ENCODE measurements around the gene PKD2. TPM values are rescaled to one million over a fixed set of nuclear protein-coding genes. Genes with fewer than 3 reads are reported as not detected.

The PKD2 gene
- total RNA-seq: 1 to 10 TPM; 4.1 to 7.6 (median 6.2) TPM

DNA sequence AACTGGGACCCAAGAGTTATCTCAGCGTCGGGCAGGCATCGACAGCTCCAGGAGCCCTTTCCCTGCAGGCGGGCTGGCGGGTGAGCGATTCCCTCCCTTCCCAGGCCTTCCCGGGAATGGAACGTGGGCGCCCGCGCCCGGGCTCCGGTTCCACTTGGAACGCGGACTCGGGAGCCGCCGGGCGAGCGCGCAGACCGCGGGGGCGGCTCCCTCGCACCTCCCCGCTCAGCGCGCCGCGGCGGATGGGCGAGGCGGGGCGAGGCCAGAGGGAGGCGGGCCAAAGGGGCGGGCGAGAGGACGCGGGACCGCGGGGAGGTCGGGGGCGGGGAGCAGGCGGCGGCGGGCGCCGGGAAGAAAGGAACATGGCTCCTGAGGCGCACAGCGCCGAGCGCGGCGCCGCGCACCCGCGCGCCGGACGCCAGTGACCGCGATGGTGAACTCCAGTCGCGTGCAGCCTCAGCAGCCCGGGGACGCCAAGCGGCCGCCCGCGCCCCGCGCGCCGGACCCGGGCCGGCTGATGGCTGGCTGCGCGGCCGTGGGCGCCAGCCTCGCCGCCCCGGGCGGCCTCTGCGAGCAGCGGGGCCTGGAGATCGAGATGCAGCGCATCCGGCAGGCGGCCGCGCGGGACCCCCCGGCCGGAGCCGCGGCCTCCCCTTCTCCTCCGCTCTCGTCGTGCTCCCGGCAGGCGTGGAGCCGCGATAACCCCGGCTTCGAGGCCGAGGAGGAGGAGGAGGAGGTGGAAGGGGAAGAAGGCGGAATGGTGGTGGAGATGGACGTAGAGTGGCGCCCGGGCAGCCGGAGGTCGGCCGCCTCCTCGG, at the start of gene PKD2:
Gene PKD2 (plus strand): TSS at position 332 of the 818 bp plus-strand sequence. CDS start 99 bp downstream, at position 431.
- intact Hi-C loops (cut with DNase I; ENCODE audit: low total_unique reads) (no loop called here), in situ Hi-C loops (cut with MboI; ENCODE audit: low sequenced_read_pairs in 4 of 4) (loop anchor here in 1 of 4 donors (25.0 kb wide), 1 partner anchor 470 kb away; the partner anchor contains the start of gene SPARCL1)
- Histone ChIP-seq H3K36me3 (no peaks in the 10 kb centered on the region), H3K4me3 (peak within 1 kb of the TSS; percentile 68 to 79 (median 74)), H3K27me3 (no peaks in the 10 kb centered on the region), H3K9me3 (no peaks in the 10 kb centered on the region), H3K27ac (peak within 1 kb of the TSS; percentile 63 to 75 (median 73)), H3K4me1 (peaks cover 20 to 21% of the 10 kb centered on the region in 2 donors)
- DNase-seq (peak; percentile 53), ATAC-seq (peak; percentile 76 to 78)
- TF ChIP-seq, protein P1, sequence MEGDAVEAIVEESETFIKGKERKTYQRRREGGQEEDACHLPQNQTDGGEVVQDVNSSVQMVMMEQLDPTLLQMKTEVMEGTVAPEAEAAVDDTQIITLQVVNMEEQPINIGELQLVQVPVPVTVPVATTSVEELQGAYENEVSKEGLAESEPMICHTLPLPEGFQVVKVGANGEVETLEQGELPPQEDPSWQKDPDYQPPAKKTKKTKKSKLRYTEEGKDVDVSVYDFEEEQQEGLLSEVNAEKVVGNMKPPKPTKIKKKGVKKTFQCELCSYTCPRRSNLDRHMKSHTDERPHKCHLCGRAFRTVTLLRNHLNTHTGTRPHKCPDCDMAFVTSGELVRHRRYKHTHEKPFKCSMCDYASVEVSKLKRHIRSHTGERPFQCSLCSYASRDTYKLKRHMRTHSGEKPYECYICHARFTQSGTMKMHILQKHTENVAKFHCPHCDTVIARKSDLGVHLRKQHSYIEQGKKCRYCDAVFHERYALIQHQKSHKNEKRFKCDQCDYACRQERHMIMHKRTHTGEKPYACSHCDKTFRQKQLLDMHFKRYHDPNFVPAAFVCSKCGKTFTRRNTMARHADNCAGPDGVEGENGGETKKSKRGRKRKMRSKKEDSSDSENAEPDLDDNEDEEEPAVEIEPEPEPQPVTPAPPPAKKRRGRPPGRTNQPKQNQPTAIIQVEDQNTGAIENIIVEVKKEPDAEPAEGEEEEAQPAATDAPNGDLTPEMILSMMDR (IDR thresholded peaks at IDR 0.05 in 4 of 5, conservative IDR thresholded peaks at IDR 0.05 in 1 of 5): no peak
- peak; percentile 68 to 72 for TF ChIP-seq POLR2A (IDR thresholded peaks at IDR 0.05)

DNA sequence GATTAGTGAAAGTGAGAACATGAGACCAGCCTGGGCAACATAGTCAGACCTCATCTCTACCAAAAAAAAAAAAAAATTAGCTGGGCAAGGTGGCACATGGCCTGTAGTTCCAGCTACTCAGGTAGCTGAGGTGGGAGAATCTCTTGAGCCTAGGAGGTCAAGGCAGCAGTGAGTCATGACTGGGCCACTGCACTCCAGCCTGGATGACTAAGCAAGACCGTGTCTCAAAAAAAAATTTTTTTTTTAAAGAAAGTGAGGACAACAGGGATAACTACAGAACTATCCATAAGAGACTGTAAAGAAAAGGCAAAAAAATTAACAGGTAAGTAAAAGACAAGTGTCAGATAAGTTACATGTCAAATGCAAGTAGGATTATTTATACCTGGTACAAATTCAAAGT, 45.4 kb upstream of the PKD2 start:
- no peak for ATAC-seq
- H3K27me3 ChIP-seq: no peaks in the 10 kb centered on the region
- in situ Hi-C loops (cut with MboI; ENCODE audit: low sequenced_read_pairs in 4 of 4) (no loop called here), intact Hi-C loops (cut with DNase I; ENCODE audit: low total_unique reads) (no loop called here)
- H3K4me1 ChIP-seq: no peaks in the 10 kb centered on the region
- H3K27ac ChIP-seq: no peak overlapping the region
- TF ChIP-seq, protein P1 (IDR thresholded peaks at IDR 0.05 in 4 of 5, conservative IDR thresholded peaks at IDR 0.05 in 1 of 5): no peak
- TF ChIP-seq POLR2A (IDR thresholded peaks at IDR 0.05): no peak
- H3K36me3 ChIP-seq: no peaks in the 10 kb centered on the region
- no peak overlapping the region for H3K4me3 ChIP-seq
- no peak for DNase-seq
- no peaks in the 10 kb centered on the region for H3K9me3 ChIP-seq

DNA sequence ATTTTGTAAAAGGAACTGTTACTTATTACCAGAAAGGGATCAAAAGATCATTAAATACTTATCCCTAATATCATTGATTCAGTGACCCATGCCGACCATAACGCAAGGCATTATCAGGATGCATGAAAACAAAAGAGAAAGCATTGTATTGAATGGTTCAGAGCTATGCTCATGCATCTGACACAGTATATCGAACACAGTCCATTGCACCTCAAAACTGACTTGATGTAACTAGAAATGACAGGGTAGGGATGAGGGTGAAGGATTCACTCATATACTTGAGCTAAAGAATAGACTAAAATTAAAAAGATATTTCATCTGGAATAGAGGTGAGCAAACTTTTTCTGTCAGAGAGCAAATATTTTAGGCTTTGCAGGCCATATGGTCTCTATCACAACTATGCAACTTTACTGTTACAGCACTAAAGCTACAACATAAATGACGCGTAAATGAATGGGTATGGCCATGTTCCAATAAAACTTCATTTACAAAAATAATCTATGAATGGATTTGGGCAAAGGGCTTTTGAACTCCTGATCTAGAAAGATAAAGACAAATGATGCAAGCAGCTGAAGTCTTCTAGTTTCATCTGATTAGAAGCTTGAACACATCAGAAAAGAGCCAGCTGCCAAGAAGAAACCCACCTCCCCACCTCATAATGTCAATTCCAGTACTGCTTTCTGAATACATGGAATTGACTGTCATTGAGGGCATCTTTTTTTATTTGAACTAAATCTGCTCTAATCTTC, 44.9 kb upstream of the PKD2 start:
- in situ Hi-C loops (cut with MboI; ENCODE audit: low sequenced_read_pairs in 4 of 4): no loop called here
- ATAC-seq (no peak), DNase-seq (no peak)
- no peak for TF ChIP-seq POLR2A (IDR thresholded peaks at IDR 0.05)
- TF ChIP-seq, protein P1 (IDR thresholded peaks at IDR 0.05 in 4 of 5, conservative IDR thresholded peaks at IDR 0.05 in 1 of 5): no peak
- intact Hi-C loops (cut with DNase I; ENCODE audit: low total_unique reads): no loop called here
- Histone ChIP-seq H3K9me3 (no peaks in the 10 kb centered on the region), H3K27ac (no peak overlapping the region), H3K36me3 (no peaks in the 10 kb centered on the region), H3K4me1 (no peaks in the 10 kb centered on the region), H3K27me3 (peaks cover 0 to under 1% (median 0%) of the 10 kb centered on the region in 3 donors), H3K4me3 (no peak overlapping the region)

DNA sequence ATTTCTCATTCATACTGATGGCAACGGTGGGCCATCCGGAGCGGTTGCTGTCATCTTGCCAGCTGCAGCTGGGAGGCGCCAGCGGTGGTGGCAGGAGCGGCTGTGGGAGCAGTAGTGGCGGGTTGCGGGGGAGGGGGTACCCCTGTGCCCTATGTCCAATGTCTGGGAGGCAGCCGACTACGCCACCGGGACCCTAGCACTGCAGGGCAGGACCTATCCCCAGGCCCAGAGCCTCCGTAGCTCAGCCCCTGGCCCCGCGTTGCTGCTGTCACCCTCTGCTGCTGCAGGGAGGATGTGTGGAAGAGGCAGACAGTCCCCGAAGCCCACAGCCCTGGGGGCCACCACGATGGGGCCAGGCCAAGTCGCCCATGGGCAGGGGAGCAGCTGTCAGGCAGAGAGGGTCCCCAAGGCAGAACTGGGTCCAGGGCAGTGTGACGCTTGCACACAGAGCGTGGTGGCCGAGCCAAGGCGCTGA, 41.9 kb upstream of the PKD2 start:
- in situ Hi-C loops (cut with MboI; ENCODE audit: low sequenced_read_pairs in 4 of 4): no loop called here
- H3K9me3 ChIP-seq: no peaks in the 10 kb centered on the region
- peaks cover 0 to 4% (median 0%) of the 10 kb centered on the region in 3 donors for H3K27me3 ChIP-seq
- TF ChIP-seq POLR2A (IDR thresholded peaks at IDR 0.05): no peak
- TF ChIP-seq, protein P1 (IDR thresholded peaks at IDR 0.05 in 4 of 5, conservative IDR thresholded peaks at IDR 0.05 in 1 of 5): no peak
- DNase-seq: no peak
- no peak for ATAC-seq
- intact Hi-C loops (cut with DNase I; ENCODE audit: low total_unique reads): no loop called here
- no peak overlapping the region for H3K27ac ChIP-seq
- no peaks in the 10 kb centered on the region for H3K4me1 ChIP-seq
- H3K4me3 ChIP-seq: no peak overlapping the region
- H3K36me3 ChIP-seq: no peaks in the 10 kb centered on the region

All from gastrocnemius medialis (tissue), 4 donors.